Measurements from ENCODE around the gene NOC2L. TPM values are rescaled to one million over a fixed set of nuclear protein-coding genes. Genes with fewer than 3 reads are reported as not detected.

Gene NOC2L
- total and polyA plus RNA-seq, 9 of the 15 experiments (the other 6 are each of a cell fraction or from before 2014, with no cell fraction given) = 4.0 to 410 (median 200) TPM

GRCh38 chr1:961132-961669 lies 2.1 kb upstream of the NOC2L start (continued):
- no peak for TF ChIP-seq ZNF449 (CRISPR knock-in tag; IDR thresholded peaks at IDR 0.05)
- TF ChIP-seq HCFC1 (IDR thresholded peaks at IDR 0.05; ENCODE audit: low read depth, low read length) = 0 out of 2 replicates have a peak, but pooled peaks have one; percentile 9
- TF ChIP-seq SREBF2 (CRISPR knock-in tag; IDR thresholded peaks at IDR 0.05) = no peak
- TF ChIP-seq CEBPG (CRISPR knock-in tag; IDR thresholded peaks at IDR 0.05) = no peak
- no peak for TF ChIP-seq CEBPG (tag; conservative IDR thresholded peaks at IDR 0.05 in 1 of 2, IDR thresholded peaks at IDR 0.05 in 1 of 2)
- TF ChIP-seq PHF21A (IDR thresholded peaks at IDR 0.05; ENCODE audit: borderline replicate concordance, low read depth) = no peak
- no peak for TF ChIP-seq ZNF780A (CRISPR knock-in tag; IDR thresholded peaks at IDR 0.05)
- 0 out of 2 replicates have a peak, but pooled peaks have one; percentile 21 for TF ChIP-seq HNRNPL (IDR thresholded peaks at IDR 0.05; ENCODE audit: low read depth, low read length)
- TF ChIP-seq ZNF41 (CRISPR knock-in tag; conservative IDR thresholded peaks at IDR 0.05) = no peak
- peak; percentile 64 for TF ChIP-seq RBFOX2 (IDR thresholded peaks at IDR 0.05; ENCODE audit: low read depth, low read length)
- TF ChIP-seq ZNF174 (CRISPR knock-in tag; IDR thresholded peaks at IDR 0.05) = no peak
- TF ChIP-seq ELF2 (CRISPR knock-in tag; IDR thresholded peaks at IDR 0.05) = no peak
- TF ChIP-seq ZNF197 (CRISPR knock-in tag; IDR thresholded peaks at IDR 0.05; ENCODE audit: low read depth) = no peak
- 0 out of 2 replicates have a peak, but pooled peaks have one; percentile 72 for TF ChIP-seq KAT7 (CRISPR knock-in tag; IDR thresholded peaks at IDR 0.05; ENCODE audit: borderline replicate concordance)
- TF ChIP-seq SMAD2 (IDR thresholded peaks at IDR 0.05; ENCODE audit: low read depth, low read length) = no peak
- no peak for TF ChIP-seq GTF2E2 (tag; IDR thresholded peaks at IDR 0.05)
- TF ChIP-seq MBD1 (CRISPR knock-in tag; IDR thresholded peaks at IDR 0.05) = 0 out of 2 replicates have a peak, but pooled peaks have one; percentile 38
- TF ChIP-seq PHB2 (IDR thresholded peaks at IDR 0.05; ENCODE audit: low read depth) = no peak
- no peak for TF ChIP-seq DNMT1 (IDR thresholded peaks at IDR 0.05)
- TF ChIP-seq ATF7 (IDR thresholded peaks at IDR 0.05) = no peak
- peak in 1 of 2 experiments; percentile 36; a peak in 1 of 4 replicates for TF ChIP-seq TEAD1 (CRISPR knock-in tag; IDR thresholded peaks at IDR 0.05)
- no peak for TF ChIP-seq ZNF280A (IDR thresholded peaks at IDR 0.05; ENCODE audit: low read depth, partially characterized antibody)
- no peak for TF ChIP-seq RAD51 (IDR thresholded peaks at IDR 0.05; ENCODE audit: borderline replicate concordance, low read depth)
- no peak for TF ChIP-seq NCOA4 (IDR thresholded peaks at IDR 0.05; ENCODE audit: partially characterized antibody)
